Testis (tissue), 3 donors: Measurements from ENCODE around the gene DOCK9. TPM values are rescaled to one million over a fixed set of nuclear protein-coding genes. Genes with fewer than 3 reads are reported as not detected.

Experiments
- DNase-seq: peaks from one replicate; pipeline ENCODE4 v3.0.0-alpha.2; 2019
- H3K27ac ChIP-seq, 2 donors: fragments of 200-600 bp; sonication (generic); one replicate each; pipeline ENCODE4 v1.5.1; 2019
- H3K27me3 ChIP-seq: fragments of 200-600 bp; sonication (generic); one replicate; pipeline ENCODE4 v1.5.1; 2019
- H3K36me3 ChIP-seq: fragments of 200-600 bp; sonication (generic); one replicate; pipeline ENCODE4 v1.5.1; 2017; ENCODE audit warnings: low read depth; ENCODE audit errors: missing control alignments
- H3K4me1 ChIP-seq: fragments of 200-600 bp; sonication (generic); one replicate; pipeline ENCODE4 v1.5.1; 2019
- H3K4me3 ChIP-seq, 2 donors: fragments of 200-600 bp; sonication (generic); one replicate each; pipeline ENCODE4 v1.5.1; 2017 to 2019
- H3K9me3 ChIP-seq: fragments of 200-600 bp; sonication (generic); one replicate; pipeline ENCODE4 v1.5.1; 2017
- CTCF ChIP-seq, 3 experiments: fragments of 450-650 bp in 2 of 3; fragments of 200-600 bp in 1 of 3; sonication (generic) in 1 of 3; IDR thresholded peaks; one replicate each; pipeline ENCODE4 v1.5.1; 2016 to 2019; ENCODE audit warnings: antibody characterized with exemption in 3 of 3, mild to moderate bottlenecking in 2 of 3, moderate library complexity in 1 of 3
- POLR2A ChIP-seq: fragments of 450-650 bp; IDR thresholded peaks from one replicate; pipeline ENCODE4 v1.6.1; 2017; ENCODE audit warnings: antibody characterized with exemption, mild to moderate bottlenecking, moderate library complexity
- WGBS, 2 donors: methylation state at CpG; one replicate each; pipeline ENCODE4 v1.1.5; 2018; 5-methylcytosine and 5-hydroxymethylcytosine counted together
- intact Hi-C: fragments of 100-400 bp; cut with DNase I; formaldehyde crosslinking; loops from one replicate; pipeline ENCODE4 v1.15.1; 2023; ENCODE audit warnings: low total_unique reads
- polyA plus RNA-seq: library from polyadenylated mRNA; stranded (reverse); fragments of 350-450 nt; fragmentation: Illumina TruSeq; extraction: RNeasy Lipid Tissue Mini Kit (QIAGEN cat#74804); gene quantifications from one replicate; pipeline ENCODE4 v1.2.3, GENCODE V29; 2014; ENCODE audit warnings: low read depth, low replicate concordance; ENCODE audit not compliant: insufficient read depth
- total RNA-seq, 2 donors: library from RNA; depleted of rRNA; stranded (reverse); fragments of >200 nt; gene quantifications; one replicate each; pipeline ENCODE4 v1.2.3, GENCODE V29; 2016

DOCK9 gene
- total and polyA plus RNA-seq, 3 donors from 2014 or later, result 48.0 to 74.9 (median 63.4) TPM

DNA sequence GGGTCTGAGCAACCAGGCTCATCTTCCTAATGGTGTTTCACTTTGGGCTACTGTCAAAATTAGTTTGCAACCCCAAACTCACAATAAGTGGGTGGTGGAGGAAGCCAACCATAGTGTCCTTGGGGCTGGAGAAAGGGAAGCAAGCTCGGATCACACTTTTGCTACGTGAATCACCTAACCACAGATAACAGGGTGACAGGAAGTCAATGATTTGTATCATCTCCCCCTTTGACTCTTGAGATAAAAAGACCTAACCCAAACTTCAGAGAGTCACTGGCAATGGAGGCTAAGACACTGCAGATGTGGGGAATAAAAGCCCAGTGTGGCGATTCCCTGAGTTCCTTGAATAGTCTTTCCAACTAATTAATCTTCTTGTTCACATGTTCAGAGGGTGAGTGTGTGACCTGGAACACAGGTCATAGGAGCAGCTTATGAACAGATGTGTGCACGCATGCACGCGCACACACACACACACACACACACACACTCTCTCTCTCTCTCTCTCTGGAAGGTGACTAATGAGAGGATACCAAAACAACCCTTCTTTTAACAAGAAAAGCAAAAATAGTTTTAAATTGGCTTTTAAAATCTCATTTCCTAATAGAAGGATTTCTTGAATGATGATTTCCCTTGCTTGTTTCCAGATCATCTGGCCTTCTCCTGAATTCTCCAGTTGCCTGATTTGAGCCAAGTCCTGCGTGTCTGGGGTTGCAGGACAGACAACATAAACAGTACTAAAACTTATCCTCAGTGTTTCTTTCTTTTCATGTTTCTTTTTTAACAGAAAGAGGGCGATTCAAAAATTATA lies 21.2 kb upstream of the DOCK9 start:
- H3K27ac ChIP-seq, result peak overlapping the region in 1 of 2 donors; percentile 41
- H3K4me3 ChIP-seq, result no peak overlapping the region
- no peaks in the 10 kb centered on the region for H3K27me3 ChIP-seq
- intact Hi-C loops, result no loop called here
- H3K4me1 ChIP-seq, result no peaks in the 10 kb centered on the region
- no peaks in the 10 kb centered on the region for H3K9me3 ChIP-seq
- no peaks in the 10 kb centered on the region for H3K36me3 ChIP-seq
- no peak for DNase-seq
- TF ChIP-seq POLR2A (no peak), CTCF (IDR thresholded peaks at IDR 0.05) (no peak)
- 45 to 56% methylated on average over 8 of the region's 8 CpGs for WGBS, 2 donors

DNA sequence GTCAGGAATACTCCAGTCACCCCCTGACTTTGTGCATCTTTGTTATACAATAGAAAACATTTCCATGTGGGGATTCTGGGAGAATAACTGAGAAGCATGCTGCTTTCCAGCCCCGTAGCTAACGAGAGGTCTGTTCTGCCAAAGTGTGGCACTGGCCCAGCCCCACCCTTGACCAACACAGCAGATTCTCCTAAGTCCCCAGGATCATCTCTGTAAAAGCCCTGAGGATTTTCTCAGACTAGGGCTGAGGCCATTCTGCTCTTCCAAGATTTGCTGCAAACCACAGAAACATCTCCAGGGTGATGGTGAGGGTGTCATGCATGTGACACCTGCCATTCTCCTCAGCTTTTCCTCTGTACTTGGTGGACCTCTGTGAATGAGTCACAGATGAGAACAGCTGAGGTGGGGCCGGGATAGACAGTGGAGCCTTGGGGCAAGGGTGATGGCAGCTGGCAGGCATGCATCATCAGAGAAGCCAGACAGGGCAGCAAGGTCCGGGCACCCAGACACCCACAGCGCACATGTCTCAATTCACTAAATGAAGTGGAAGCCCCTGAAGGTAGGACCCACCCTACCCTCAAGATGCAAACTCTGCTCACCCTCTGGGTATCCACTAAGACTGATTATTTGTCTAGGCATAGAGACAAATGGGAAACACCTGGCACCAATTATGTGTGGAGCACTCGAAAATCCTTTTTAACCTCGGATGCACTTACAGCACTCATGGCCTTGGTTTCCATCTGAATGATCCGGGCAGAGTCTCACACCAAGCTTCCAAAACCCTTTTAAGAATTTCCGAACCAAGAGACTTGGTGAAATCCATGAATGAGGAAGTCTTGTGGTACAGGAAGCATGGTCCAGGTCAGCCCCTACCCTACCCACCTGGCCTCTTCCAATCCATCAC lies 20.1 kb upstream of the DOCK9 start:
- Histone ChIP-seq H3K9me3 (no peaks in the 10 kb centered on the region), H3K4me3 (no peak overlapping the region), H3K4me1 (no peaks in the 10 kb centered on the region), H3K27me3 (no peaks in the 10 kb centered on the region), H3K27ac (no peak overlapping the region), H3K36me3 (no peaks in the 10 kb centered on the region)
- intact Hi-C loops, result no loop called here
- 77% methylated on average over 7 to 9 of the region's 9 CpGs for WGBS, 2 donors
- no peak for TF ChIP-seq POLR2A
- TF ChIP-seq CTCF (IDR thresholded peaks at IDR 0.05), result no peak
- no peak for DNase-seq

DNA sequence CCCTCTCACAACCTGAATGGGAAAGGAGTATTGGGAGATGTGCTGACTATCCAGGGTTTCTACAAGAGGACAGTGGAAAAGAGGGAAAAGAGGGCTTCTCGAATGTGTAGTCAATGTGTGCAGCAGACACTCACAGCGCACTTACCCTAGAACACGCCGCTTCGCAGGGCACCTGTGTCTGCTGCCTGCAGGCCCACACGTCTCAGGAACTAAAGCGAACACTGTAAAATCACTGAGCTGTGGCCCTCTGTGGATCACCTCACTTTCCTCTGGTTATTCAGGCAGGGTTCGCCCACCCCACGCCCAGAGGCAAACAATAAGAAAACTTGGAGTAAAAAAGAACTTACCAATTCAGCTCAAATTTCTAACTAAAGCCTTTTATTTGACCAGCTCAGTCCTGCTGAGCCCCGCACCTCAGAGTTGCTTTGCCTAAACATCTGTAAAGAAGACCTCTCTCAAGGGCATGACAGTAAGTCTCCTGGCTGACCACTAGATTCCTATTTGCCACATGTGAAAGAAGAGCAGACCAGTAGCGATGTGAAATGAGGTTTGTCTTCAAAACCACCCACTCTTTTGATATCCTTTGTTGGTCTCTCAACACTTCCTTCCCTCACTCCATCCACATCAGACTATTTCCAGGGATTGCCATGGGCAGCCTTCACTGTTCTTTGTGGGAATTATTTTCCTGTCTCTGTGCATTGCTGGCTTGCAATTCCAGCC lies 19.3 kb upstream of the DOCK9 start:
- TF ChIP-seq CTCF (IDR thresholded peaks at IDR 0.05) (no peak), POLR2A (no peak)
- DNase-seq, result no peak
- WGBS, 2 donors, result 90 to 97% methylated on average over 11 of the region's 11 CpGs

DNA sequence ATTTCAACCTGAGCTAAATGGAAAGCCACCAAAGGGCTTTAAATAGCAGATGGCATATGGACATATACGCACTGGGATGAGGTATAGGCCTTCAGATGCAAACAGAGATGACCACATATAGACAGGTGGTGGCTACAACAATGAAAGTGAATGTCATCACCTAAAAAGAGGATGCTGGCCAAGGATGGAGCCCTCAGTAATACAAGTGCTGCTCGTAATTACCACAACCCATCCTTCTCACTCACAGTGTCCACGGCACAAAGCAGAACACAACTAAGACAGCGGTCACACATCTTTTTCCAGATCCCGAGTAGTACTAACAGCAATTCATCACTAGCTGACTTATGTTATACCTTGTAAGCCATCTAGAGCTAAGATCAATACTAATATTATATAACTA lies 18.2 kb upstream of the DOCK9 start:
- no peaks in the 10 kb centered on the region for H3K9me3 ChIP-seq
- no peak for TF ChIP-seq POLR2A
- no peak for TF ChIP-seq CTCF (IDR thresholded peaks at IDR 0.05)
- DNase-seq, result no peak
- no peak overlapping the region for H3K27ac ChIP-seq
- no peaks in the 10 kb centered on the region for H3K4me1 ChIP-seq
- no peak overlapping the region for H3K4me3 ChIP-seq
- no peaks in the 10 kb centered on the region for H3K36me3 ChIP-seq
- H3K27me3 ChIP-seq, result no peaks in the 10 kb centered on the region
- WGBS, 2 donors, result 92 to 96% methylated on average over 5 of the region's 5 CpGs
- intact Hi-C loops, result no loop called here

More for the DNA sequence above, 19.3 kb upstream of the DOCK9 start:
- Histone ChIP-seq H3K9me3 (no peaks in the 10 kb centered on the region), H3K27ac (no peak overlapping the region), H3K4me3 (no peak overlapping the region), H3K4me1 (no peaks in the 10 kb centered on the region), H3K36me3 (no peaks in the 10 kb centered on the region), H3K27me3 (no peaks in the 10 kb centered on the region)
- intact Hi-C loops, result no loop called here
